ENCODE data around the gene ZNF774.
A peak's percentile ranks its signal among the peaks of the same experiment; 100 is the strongest.
"Not testable (repeated sequence)": the region's sequence is repeated elsewhere in the genome, so short reads cannot be mapped to it uniquely, and the experiment has no call there.

The ZNF774 gene

DNA sequence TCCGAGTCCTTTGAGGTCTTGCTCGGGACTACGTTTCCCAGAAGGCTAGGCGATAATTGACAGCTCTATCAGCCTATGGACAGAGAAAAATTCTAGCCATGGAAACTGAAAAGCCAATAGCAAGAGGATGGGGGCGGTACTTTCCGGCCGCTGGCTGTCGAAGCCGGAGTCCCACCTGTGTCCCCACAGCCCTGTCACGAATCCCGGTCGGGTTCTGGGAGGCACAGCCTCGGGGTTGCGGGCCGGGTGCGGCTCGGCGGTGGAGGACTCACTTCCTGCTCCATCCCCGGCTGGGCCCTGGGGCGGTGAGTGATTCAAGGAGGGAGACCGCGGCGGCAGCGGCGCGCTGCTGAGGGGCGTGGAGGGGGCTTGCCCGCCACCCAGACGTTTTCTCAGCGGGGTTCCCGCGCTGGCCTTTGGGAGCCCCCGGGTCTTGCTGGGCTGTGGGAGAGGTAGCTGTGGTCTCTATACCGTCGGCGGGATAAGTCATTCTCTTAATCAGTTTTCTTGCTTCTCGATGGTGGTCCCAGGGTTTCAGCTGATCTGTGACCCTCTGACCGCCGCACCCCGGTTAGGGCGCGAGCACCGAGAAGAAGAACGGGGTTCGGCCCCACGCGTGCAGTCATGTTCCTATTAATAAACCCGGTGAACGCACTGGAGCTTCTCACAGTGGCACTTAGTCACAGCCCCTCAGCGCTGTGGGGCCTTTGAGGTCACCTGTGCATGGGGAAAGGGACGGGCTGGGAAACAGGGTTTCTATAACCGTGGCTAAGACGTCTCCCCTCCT, at the start of gene ZNF774:
Gene ZNF774, plus strand, starts transcription at position 178 of the 787 bp plus-strand sequence. CDS start 2,377 bp downstream, outside the sequence.
- peak; percentile 91 for DNase-seq

DNA sequence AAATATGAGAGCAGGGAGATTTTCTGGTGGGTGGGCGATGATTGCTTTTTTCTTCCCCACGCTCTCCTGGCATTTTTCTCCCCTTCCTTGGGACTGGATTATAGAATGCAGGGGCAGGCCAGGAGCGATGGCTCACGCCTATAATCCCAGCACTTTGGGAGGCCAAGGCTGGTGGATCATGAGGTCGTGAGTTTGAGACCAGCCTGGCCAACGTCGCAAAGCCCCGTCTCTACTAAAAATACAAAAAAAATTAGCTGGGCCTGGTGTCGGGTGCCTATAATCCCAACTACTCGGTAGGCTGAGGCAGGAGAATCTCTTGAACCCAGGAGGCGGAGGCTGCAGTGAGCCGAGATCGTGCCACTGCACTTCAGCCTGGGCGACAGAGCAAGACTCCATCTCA, 46.7 kb upstream of the ZNF774 start:
- DNase-seq = not testable (repeated sequence)

DNA sequence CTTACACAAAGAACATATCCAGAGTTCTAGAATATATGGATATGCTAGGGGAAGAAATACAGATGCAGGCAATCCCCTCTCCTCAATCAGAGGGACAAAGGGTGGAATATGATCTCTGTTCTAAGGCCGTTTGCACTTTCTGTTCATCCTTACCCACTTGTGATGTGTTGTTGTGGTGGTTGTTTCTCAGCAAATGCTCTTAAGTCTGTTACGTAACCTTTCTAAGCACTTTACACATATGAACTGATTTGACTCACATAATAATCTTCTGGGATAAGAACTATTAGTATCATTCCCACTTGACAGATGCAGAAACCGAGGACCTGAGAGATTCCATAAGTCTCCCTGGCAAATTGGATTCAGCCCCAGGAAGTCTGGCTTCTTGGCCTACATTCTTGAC, 46.2 kb upstream of the ZNF774 start:
- DNase-seq = no peak

DNA sequence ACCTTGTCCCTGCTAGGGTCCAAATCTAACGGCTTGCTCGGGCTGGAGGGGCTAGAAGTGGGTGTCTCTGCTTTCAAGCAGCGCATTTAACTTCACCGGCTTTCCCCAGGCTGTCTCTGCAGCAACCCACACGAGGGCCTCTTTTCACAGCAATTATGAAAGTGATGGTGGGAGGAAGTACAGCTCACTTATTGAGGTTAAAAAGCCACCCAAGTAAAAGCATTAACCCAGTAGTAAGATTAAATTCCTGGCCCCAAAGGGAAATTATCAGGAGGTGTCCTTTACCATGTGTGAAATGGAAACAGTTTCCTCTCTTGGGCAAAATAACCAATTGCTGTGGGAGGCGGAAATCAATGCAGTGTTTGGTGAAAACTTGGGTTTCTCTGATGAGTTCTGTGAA, 45.5 kb upstream of the ZNF774 start:
- DNase-seq = no peak

DNA sequence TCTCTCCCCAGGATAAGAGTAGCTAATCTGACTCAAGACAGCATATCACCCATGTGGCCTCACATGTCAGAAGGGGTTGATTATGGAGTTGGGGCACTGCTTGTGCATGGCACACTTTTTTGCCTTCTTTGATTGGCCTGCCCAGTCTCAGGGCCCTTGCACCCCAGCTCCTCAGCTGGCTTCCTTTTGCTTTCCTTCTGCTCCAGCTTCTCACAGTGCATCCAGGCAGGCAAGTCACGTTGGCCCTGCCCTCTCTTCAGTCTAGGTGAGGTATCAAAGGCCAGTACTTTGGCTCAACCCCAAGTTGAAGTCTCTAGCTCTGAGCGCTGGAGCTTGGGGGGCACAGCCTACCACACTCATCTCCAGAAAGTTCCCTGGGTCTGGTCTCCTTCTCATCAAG, 44.4 kb upstream of the ZNF774 start:
- DNase-seq = no peak

DNA sequence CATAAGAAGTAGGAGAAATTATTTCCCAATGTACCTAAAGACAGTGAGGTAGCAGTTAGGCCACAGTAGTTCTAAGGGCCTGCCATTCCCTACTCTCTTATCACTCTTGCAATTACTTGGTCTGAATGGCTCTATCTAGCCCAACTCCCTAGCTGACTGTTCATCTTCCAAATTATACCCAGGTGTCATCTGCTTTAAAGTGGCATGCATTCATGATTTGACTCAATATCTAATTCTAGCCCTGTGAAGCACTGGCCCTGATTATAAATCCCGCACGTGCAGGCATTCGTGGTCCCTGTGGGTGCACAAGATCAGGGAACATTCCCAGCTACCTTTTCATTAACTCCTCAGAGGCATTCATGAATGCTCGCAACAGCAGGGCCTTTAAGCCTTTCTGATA, 43.1 kb upstream of the ZNF774 start:
- no peak for DNase-seq

DNA sequence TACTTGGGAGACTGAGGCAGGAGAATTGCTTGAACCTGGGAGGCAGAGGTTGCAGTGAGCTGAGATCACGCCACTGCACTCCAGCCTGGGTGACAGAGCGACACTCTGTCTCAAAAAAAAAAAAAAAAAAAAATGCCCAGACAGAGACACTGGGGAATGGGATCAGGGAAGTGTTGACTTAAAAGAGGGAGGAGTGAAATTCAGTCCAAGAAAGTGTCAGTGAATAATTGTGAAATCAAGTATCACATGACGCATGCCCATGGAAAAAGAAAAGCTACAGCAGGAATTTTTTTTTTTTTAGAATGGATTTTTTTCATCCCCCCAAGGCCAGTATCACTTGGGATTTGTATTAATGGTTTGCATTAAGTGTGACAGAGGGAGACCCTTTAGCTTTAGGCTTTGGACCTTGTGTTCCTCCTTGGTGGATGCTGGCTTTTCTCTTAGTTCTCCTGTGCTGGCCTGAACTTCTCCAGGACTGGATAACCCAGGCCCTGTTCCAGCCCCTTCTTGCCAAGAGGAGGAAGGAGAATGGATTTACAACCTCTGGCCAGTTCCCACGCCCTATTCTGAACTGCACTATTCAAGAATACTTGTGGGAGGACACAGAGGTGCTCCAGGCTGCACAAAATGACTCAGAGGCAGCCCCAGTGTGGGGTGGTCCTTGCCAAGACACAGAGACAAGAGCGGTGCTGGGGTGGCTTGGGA, 36.7 kb upstream of the ZNF774 start:
- DNase-seq = peak; percentile 52

DNA sequence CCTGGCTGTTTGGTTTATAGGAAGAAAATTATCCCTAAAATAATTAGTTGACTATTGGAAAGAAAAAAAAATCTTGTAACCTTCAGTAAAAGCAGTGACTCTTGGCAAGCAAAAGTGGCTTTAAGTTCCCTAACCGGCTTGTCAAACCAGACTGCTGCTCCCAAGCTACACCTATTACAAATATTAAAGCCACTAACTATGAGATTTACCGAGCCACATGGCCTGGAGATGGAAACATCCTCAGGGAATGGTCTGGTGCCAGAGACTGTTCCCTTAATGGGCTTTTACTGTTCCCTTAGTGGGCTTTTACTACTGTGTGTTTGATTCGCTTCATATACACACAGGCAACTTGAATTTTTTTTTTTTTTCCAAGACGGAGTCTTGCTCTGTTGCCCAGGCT, 35.9 kb upstream of the ZNF774 start:
- no peak for DNase-seq

DNA sequence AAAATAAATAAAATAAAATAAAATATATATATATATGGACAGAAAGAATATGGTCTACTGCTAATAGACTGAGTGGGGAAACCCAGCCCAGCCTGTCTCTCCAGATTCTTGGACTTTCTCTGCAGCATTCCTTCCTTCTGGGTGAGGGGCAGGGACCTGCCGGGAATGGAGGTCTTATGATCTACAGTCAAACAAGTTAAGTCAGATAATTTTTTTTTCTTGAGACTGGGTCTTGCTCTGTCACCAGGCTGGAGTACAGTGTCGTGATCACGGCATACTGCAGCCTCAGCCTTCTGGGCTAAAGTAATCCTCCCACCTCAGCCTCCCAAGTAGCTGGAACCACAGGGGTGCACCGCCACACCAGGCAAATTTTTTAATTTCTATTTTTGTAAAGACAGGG, 33.5 kb upstream of the ZNF774 start:
- no peak for DNase-seq

DNA sequence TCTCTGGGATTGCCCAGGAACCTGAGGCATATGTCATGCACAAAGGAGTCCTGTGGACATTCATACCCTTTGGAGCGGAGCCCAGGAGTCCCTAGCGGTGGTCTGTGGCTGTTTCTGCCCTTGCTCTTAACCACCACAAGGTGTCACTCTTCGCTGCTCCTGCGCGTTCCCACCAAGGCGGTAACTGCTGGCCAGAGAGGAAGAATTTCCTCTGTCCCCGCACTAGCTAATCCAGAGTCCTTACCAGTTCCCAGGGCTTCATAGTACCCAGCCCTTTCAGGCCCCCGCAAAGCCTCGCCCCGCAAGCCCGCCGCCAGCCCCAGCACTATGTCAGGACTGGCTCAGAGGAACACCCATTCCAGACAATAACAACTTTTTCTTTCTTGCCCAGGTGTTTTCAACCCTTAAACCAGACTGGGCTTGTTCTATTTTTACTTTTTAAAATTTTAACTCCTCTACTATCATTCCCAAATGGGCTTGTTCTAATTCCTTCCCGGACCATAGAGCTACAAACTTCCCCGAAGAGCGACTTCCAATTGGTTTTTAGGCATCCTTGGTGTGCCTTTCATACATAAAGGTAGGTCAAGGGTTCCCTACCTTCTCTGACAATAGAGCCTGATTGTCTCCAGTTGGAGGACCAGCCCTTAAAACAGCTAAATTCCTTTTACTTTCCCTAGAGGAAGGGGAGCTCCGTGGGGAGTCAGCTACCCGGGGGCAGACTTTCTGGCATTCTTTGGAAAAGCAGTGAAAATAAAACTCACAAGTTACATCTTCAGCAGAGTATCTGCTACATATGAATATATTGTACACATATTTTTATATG, 31.8 kb upstream of the ZNF774 start:
- DNase-seq = peak; percentile 87

DNA sequence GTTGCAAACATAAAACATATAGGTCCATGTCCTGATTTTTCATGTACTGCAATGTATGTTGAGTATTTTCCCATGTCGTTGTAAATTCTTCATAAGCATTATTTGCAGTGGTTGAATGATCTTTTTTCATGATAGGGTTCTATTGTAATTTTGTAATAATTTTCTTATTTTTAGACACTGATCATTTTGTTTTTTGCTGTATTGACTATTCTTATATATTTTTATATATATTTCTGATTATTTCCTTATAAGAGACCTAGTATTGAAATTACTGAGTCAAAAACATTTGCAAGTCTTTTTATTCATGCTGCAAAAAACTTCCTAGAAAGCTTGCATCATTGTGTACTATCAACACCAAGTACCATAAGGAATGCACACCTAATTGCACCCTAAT, 31.2 kb upstream of the ZNF774 start:
- DNase-seq = no peak

DNA sequence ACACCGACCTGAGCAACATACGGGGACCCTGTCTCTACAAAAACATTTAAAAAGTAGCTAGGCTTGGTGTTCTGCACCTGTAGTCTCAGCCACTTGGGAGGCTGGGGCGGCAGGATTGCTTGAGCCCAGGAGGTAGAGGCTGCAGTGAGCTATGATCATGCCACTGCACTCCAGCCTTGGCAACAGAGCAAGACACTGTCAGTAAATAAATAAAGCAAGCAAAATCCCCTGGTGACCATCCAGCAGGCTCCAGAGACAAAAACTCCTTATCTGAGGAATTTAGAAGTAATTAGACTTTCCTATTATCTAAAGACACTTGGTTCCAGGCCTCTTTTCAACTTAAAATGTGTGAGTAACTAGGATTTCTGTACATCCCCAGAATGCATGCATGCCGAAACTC, 29.5 kb upstream of the ZNF774 start:
- DNase-seq = no peak

DNA sequence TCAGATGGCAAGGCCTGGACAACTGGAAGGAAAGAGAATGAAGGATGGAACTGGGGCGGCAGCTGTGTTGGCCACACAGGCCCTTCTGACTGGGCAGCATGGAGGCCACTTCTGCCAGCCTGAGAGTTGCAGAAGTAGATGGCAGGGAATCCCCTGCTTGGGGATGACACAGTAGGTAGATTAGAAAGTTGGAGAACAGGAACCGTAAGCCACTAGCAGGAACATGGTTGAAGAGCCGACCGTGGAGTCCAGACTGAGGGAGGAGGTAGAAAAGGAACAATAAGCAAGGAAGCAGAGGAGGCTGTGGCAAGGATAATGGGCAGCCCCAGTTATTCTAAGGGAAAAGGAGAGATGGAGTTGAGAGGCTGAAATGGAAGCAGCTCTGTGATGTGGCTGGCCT, 26.4 kb upstream of the ZNF774 start:
- no peak for DNase-seq

DNA sequence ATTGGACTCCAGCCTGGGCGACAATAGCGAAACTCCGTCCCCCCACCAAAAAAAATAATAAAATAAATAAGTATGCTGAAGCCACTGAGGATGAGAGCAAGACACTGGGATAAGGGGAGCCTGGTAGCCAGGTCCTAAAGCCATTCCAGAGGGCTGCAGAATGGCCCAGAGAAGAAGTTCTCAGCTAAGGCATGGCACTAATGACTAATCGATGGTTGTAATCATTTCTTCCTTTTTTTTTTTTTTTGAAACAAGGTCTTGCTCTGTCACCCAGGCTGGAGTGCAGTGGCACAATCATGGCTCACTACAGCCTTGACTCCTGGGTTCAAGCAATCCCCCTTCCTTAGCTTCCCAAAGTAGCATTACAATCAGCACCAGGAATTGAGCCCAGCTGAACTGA, 25.6 kb upstream of the ZNF774 start:
- no peak for DNase-seq

DNA sequence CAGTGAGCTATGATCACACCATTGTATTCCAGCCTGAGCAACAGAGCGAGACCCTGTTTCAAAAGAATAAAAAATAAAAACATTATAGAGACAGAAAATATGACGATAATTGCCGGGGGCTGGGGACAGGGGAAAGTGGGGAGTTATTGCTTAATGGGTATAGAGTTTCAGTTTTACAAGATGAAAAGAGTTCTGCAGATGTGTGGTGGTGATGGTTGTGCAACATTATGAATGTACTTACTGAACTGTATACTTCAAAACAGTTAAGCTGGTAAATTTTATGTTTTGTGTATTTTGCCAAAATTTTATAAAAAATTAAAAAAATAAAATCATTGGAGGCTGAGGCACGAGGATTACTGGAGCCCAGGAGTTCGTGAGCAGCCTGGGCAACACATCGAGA, 24.8 kb upstream of the ZNF774 start:
- no peak for DNase-seq

DNA sequence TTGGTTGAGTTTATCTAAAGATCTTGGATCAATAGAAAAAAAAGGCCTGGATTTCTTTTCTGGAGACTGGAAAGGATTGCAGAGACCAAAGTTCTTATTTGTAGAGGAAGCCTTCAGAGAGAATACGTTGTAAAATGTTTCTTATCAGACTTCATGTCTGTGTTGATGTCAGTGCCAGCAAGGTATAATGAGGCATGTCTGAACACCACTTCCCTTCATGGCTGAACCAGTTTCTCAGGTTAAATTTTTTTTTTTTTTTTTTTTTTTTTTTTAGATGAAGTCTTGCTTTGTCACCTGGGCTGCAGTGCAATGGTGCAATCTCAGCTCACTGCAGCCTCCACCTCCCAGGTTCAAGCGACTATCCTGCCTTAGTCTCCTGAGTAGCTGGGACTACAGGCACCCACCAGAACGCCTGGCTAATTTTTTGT, 17.8 kb upstream of the ZNF774 start:
- DNase-seq = no peak

DNA sequence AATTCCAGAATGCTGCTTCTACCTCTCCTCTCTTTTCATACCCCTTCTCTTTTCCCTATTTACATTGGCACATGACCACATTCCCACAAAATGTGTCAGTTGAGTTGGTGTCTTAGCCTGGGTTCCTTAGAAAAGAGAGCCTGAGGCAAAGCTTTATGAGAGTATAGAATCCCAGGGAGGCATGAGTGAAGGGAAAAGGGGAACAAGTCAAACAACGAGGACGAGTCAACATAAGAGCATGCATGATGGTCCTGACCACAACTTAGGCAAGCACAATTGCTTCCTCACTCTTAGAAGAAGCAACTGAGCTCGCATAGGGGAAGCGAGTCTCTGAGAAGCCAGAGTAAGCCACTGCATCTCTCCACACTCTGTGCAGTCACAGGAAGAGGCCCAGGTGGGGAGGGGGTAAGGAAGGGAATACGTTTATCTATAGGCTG, 15.4 kb upstream of the ZNF774 start:
- DNase-seq = no peak

DNA sequence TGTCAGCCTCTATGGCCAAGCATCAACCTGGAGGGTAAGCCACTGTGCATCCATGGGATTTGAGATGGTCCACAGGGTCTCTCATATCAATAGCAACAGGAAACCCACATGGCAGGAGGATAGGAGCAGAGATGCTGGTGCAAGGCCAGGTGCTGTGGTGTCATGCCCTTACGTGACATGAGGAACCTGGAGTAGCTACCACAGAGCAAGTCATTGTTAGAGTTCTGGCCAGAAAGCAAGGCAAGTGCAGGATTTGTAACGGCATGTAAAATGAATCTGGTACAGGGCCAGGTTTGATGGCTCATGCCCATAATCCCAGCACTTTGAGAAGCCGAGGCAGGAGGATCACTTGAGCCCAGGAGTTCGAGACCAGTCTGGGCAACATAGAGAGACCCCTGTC, 14.8 kb upstream of the ZNF774 start:
- DNase-seq = no peak

DNA sequence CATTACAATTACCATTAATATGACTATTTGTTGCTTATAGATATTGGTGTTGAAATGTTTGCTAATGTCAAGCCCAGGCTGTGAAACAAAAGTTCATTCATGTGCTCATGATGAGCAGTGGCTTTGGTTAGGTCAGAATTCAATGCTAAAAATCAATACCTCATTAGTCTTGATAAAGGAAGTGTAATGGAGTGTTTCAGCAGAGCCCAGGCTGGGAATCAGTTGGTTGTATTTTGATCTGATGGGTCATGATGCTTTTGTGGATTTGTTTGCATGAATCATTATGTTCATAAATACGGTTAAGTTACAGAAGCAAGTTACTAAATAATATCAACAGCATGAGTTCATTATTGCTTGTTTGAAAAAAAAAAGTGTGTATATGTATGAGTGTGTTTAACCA, 13.6 kb upstream of the ZNF774 start:
- no peak for DNase-seq

DNA sequence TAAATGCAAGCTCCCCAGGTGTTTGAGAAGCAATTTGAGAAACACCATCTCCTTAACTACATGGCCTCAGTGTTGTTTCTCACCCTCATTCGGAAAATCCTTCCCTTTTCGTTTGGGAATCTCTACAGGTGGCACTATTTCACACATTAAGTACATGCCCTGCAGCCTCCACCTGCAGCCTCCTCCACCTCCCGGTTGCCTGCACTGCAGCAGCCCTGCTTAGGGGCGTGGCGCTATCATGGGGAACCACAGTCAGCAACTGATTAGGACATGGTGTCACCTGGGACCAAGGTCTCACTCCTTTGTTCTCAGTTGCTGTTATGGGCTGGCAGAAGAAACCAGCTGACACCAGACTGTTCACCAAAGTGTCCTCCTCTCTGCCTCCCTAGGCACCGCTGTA, 11.7 kb upstream of the ZNF774 start:
- DNase-seq = no peak

DNA sequence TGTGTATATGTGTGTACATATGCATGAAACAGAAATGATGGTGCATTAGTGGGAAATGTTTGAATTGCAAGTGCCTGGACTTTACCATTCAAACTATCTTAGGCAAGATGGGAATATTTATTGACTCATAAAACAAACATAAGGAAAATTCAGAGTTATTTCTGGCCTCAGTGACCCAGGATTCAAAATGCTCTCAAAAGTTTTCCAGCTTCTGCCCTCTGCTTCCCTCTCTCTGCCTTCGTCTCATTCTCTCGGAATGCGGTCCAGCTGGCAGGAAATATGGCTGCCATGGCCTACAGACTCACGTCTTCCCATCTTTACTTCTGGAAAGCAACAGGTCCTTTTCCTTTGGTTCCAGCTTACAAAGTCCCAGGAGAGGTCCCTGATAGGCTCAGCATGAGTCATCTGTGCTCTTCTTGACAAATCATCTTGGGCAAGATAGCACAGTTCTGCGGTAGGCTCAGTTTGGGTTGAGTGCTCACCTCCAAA, 8.7 kb upstream of the ZNF774 start:
- DNase-seq = no peak

DNA sequence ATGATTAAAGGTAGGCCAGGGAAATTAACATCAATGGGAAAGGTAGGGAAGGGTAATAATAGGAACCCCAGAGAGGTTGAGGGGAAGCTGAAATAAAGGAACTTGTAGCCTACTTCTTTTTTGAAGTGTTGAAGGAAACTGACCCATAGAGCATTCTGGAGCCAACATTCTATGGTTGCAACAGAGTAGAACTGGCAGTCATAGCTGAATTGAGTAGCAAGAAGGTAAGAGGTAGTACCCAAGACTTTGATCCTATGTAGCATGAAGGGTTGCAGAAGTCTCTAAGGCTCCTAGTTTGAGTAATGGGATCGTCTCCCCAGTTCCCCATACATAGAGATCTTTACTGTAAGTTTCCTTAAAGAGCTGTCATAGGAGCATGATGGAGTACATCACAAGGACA, 7.4 kb upstream of the ZNF774 start:
- DNase-seq = no peak

DNA sequence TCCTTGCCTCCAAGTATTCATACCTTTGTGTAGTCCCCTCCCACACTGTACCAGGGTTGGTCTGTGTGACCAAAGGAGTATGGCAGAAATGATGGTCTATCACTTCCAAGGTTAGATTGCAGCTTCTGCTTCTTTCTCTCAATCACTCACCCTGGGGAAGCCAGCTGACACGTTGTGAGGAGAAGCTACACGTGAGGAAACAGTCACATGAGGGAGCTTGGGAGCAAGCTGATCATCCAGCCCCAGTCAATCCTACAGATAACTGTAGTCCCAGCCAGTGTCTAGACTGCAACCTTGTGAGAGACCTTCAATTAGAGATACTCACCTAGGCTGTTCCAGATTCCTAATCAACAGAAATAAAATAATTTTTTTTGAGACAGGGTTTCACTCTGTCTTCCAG, 6.2 kb upstream of the ZNF774 start:
- DNase-seq = no peak

Measured in left hindlimb (tissue), 1 donor.